ENCODE data around the gene ANKRD24.

DNA sequence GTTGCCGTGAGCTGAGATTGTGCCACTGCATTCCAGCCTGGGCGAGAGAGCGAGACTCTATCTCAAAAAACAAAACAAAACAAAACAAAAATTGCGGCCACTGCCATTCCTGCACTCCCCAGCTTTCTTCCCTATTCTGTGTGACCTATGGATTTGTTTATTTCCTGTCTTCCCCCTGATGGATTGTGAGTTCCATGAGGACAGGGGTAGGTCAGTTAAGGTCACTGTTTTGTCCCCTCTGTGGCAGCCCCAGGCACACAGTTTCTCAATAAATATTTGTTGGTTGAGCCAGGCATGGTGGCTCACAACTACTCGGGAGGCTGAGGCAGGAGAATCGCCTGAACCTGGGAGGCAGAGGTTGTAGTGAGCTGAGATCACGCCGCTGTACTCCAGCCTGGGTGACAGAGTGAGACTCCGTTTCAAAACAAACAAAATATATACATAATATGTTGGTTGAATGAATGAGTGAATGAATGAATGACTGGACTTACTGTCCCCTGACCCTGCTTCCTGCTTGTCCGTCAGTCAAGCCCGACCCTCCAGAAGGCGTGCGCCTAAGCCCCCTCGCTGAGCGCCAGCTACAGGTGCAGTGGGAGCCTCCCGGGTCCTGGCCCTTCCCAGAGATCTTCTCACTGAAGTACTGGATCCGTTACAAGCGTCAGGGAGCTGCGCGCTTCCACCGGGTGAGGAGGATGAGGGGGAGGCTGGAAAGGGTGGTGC, 51.8 kb downstream of the ANKRD24 start:
- TF ChIP-seq POLR2A (IDR thresholded peaks at IDR 0.05; ENCODE audit: low read depth, low read length) = no peak
- TF ChIP-seq, protein P1, sequence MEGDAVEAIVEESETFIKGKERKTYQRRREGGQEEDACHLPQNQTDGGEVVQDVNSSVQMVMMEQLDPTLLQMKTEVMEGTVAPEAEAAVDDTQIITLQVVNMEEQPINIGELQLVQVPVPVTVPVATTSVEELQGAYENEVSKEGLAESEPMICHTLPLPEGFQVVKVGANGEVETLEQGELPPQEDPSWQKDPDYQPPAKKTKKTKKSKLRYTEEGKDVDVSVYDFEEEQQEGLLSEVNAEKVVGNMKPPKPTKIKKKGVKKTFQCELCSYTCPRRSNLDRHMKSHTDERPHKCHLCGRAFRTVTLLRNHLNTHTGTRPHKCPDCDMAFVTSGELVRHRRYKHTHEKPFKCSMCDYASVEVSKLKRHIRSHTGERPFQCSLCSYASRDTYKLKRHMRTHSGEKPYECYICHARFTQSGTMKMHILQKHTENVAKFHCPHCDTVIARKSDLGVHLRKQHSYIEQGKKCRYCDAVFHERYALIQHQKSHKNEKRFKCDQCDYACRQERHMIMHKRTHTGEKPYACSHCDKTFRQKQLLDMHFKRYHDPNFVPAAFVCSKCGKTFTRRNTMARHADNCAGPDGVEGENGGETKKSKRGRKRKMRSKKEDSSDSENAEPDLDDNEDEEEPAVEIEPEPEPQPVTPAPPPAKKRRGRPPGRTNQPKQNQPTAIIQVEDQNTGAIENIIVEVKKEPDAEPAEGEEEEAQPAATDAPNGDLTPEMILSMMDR (IDR thresholded peaks at IDR 0.05; ENCODE audit: extremely low read depth in 1 of 2, insufficient read depth in 1 of 2, low read depth in 1 of 2, low read length in 2 of 2) = no peak
- TF ChIP-seq FOS (IDR thresholded peaks at IDR 0.05; ENCODE audit: borderline replicate concordance, insufficient read depth, low read length) = no peak
- no peak for TF ChIP-seq POLR2AphosphoS5 (IDR thresholded peaks at IDR 0.05; ENCODE audit: insufficient read depth, low read depth, low read length)
- no peak for TF ChIP-seq MYC (IDR thresholded peaks at IDR 0.05; ENCODE audit: low read depth, low read length)
- TF ChIP-seq EZH2 (IDR thresholded peaks at IDR 0.05; ENCODE audit: borderline replicate concordance, low read depth, low read length, severe bottlenecking) = no peak
